NOMO-1 treated with dmso at 0.1 percent for 144 hours (cell line): Measurements from ENCODE around the gene MRTFB.
A peak's percentile ranks its signal among the peaks of the same experiment; 100 is the strongest.
"Not testable (repeated sequence)": the region's sequence is repeated elsewhere in the genome, so short reads cannot be mapped to it uniquely, and the experiment has no call there.

ENCODE experiments used
- DNase-seq: peaks from one replicate; lab custom pipeline; 2025; ENCODE audit not compliant: unreplicated experiment; lab: John Stamatoyannopoulos, UW

The MRTFB gene

DNA sequence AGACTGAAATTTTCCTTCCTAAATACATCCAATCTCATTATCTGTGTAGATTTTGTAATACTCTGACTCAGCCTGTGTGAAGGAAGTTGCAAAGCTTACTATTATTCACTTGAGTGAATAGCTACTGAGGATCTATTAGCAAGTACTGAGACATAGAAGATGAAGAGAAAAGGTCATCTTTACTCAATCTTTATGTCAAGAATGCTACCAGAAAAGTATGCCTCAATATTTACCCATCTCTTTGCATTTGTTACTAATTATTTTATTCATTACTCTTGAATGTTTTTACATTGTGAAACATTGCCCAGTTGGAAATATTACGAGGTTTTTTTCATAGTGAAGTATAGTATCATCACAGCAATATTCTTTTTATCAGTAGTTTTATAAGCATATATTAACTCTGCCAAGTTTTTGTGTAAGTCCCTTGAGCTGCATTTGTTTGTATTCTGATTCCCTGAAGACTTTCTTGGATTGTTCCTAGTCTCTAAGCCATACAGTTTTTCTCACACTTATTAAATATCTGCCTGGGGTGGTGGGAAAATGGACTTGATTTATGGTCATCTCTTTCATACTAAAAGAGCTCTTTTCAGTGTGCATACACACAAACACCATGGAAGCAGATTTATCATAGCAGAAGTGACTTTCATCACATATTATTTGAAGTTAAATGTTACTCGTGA, 110.4 kb downstream of the MRTFB start:
- DNase-seq: peak; percentile 36

DNA sequence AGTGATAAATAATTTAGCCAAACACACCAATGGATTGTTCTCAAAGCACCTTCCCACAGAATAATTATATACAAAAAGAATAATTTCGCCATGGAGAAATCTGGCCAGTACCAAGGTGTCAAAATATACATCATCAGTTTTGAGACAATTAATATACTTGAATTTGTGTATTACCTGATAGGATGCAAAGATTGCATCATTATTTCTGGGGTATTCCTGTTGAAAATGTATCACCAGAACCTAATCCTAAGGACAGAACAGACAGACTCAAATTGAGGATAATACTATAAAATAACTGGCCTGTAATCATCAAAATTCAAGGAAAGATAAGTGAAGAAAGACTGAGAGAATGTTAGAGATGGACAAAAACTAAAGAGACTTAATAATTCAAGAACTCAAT, 111.9 kb downstream of the MRTFB start:
- DNase-seq: no peak

DNA sequence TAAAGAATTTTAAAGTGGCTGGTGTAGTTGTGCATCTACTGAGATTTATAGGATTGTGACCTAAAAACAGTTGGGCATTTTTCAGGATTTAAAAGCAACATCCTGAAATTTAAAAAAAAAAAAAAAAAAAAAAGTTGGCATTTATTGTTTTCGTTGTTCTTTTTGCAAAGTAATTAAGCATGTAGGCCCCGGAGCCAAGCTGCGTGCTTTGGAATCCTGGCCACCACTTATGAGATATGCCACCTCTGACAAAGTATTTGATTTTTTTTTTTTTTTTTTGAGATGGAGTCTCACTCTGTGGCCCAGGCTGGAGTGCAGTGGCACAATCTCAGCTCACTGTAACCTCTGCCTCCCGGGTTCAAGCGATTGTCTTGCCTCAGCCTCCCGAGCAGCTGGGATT, 112.8 kb downstream of the MRTFB start:
- DNase-seq: not testable (repeated sequence)

DNA sequence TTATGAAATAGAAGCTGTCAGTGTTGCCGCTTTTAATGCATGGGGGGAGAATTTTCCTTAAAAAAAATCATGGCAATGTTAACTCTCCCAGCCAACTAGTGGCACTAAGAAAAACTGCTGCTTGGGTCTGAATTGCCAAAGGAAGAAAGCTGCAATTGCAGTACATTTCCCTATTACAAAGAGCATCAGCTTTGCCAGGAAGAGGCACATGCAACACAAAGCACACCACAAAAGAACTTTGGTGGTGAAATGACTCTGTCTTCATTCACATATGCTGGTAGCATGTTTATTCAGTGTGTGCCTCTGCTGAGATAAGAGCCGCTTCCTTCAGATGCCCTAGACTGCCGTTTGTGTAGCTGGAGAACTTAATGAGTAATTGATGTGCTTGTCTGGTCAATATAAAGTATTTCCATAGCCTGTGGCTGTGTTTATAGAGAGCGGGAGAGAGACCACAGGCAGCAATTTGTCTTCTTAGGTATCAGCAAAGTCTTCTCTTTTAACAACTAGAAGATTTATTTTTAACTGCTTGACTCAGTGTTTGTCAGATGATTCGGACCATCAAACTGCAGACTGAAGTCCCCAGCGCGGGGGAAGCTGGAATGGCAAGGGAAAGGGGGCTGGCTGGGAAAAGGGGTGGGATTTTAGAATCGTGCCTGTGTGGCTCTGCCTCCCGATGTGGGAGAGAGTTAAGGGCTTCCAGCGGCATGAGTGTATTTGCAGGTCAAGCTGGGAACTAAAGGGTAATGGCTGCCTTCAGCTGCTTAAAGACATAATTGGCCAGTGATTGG, 115.1 kb downstream of the MRTFB start:
- DNase-seq: no peak

DNA sequence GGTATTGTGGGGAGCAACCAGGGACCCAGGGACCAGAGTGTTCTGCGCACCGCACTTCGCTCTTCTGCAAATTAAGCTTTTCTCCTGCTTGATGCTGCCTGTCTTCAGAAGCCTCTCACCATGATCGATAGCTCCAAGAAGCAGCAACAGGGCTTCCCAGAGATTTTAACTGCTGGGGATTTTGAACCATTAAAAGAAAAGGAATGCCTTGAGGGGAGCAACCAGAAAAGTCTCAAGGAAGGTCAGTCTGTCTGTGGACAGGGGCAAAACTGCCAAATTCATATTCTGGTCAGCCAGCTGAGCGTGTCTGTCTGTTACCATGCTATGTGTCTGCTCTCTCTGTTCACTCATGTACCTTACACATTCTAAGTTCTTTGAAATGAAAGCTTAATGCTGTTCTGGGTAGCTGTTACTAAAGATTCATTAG, 115.7 kb downstream of the MRTFB start:
- DNase-seq: no peak

DNA sequence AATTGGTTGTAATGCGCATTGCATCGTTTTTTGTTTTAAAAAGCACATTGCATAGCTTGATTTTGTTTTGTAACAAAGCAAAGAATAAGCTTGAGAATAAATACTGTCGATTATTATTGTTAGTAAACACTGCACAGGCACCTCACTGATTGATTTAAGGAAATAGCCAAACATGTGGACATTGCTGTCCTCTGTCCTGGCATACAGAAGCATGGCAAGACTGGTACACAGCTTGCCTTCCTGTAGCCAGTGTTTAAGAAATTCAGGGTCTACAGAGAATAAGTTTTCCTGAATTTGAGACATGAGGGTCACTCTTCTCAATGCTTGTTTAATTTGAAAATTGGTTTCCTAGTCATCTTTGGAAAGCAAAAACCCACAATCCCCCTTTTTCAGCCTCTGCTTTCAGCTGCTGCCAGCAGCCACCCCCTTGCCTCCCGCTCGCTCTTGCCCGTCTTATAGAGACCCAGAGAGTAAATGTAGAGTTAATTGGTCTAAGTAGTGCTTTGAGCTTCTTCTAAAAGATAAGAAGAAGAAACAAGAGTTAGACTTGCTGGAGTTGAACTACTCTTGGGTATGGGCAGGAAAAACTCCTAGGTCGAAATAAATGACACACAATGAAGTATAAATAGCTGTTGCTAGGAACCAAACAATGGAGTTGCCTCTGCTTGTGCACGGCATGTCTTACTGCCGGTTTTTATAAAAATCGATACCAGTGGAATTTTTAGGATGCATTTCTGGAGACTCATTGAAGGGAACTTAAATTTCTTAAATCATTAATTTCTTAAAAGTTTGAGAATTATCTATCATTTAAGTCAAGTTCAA, 116.6 kb downstream of the MRTFB start:
- no peak for DNase-seq

DNA sequence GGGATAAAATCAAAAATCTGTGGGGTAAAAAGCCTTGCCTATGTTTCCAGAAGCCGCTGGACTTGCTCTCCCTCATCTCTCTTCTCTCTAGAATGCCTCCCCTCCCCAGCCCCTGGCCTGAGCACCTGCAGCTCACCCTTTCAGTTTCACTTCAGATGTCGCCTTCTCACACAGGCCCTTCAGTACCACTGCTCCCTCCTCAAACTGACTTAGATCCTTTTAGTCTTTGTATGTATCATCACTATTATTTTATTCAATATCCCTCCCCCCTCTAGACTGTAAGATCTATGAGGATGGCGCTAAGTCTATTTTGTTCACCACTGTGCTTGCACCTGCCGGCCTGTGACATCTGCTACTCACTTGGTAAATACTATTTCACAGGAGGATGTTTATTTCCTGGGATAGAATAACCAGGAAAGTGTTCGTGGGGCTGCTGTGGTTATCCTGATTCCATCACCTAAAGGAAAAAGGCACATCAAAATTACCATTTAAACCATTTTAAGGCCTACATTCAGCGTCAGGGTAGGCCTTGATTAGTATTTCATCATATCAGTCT, 122.3 kb downstream of the MRTFB start:
- DNase-seq: no peak

DNA sequence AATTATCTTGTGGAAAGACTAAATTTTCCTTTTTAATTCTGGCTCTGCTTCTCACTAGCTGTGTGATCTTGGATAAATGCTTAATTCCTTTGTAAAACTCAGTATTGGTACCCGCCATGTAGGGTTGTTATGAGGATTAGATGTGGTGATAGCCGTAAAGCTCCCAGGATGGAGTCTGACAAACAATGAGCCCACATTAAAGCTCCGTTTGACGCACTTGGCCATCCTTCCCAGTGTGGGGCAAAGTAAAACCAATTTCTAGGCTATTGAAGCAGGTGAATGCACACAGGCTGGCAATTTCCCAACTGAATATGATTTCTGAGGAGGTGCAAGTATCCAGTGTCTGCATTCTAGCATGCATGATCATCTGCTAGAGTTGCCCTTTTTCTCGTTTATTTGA, 123.6 kb downstream of the MRTFB start:
- no peak for DNase-seq

DNA sequence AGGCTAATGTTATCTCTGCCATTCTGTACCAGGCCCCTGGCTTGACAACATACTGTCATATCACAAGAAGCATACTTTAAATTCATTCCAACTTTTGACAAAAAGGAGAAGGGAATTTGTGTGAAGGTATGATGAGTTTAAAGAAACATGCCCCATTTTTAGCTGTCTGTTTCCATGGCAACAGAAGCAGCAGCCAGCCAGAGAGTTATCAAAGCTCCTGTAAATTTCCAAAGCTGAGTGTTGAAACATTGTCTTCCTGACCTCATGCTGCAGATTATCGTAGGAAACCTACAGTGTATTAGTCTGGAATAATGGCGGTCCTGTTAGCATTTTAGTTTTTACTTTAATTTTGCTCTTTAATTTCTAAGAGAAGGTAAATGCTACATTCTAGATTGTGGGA, 124.9 kb downstream of the MRTFB start:
- no peak for DNase-seq

DNA sequence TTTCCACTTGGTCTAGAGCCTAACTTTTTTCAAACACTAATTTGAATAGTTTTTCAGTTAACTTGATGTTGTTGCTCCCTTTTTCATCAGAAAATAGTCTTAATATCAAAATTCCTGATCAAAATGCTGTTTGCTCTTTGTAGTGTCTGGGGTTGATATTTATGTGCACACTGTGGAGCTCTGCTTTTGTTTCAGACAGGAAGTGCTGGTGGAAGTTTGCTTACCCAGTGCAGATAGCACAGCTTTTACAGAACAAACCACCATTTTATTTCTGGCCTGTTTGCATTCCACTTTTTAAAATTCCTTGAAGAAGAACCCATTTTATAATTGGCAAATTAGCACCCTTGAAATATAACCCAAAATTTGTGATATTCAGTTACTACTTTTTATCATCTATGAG, 125.4 kb downstream of the MRTFB start:
- no peak for DNase-seq

DNA sequence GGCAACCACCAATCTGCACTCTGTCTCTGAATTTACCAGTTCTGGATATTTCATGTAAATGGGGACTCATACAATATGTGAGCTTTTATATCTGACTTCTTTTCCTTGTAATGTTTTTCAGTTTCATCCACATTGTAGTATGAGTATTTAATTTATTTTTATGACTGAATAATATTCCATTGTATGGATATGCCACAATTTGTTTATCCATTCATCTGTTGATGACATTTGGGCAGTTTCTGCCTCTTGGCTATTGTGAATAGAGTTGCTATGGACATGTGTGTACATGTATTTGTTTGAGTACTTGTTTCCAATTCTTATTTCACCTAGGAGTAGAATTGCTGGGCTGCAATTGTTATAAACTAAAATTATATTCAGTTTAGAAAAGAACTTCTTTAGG, 126.9 kb downstream of the MRTFB start:
- DNase-seq: no peak

DNA sequence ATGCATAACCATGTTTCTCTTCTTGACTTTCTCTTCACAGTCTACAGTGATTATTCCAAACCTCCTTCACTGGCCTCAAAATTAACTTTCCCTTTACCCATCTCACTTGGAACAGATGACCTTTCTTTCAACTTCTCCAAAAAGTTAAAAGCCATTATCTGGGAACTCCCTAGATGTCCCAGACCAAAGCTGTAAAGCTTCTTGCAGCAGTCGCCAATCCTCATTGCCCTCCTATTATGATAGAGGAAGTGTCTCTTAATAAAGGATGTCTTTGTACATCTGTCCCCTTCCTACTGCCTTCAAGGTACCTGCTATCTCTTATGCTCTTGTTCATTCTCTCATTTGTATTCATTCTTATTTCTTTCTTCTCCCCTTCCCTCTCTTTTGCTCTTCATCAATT, 127.5 kb downstream of the MRTFB start:
- no peak for DNase-seq

DNA sequence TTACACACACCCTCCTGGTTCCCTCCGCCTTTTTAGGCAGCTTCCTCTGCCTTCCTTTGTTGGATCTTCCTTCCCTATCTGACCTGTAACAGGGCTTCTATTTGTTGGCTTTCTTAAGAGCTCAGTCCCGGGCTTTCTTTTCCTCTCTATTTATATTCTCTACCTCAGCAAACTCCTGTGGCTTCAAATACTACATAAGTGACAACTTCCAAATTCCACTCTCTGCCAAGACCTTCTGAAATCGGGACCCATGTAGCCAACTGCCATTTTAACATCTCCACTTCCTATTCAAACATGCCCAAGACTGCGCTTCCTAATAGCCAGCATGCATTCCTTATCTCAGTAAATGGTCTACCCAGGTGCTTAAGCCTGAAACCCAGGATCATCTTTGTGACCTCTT, 128.1 kb downstream of the MRTFB start:
- no peak for DNase-seq

DNA sequence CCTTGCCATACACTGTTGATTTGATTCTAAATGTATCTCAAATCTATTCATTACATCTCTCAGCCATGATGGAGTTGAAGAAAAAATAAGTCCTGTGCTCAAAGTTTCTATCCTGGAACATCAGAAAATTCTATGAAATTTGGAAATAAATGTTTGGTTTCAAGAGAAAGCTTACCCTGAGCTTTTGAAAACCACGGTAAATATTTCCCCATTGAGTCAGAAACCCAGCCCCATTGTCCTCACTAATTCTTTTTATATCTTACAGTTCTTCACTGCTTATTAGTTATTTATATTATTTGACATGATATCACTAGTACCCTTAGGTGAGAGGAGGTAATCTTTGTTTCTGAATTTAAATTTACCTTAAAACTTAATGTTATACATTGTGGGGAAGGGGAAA, 128.5 kb downstream of the MRTFB start:
- DNase-seq: no peak

DNA sequence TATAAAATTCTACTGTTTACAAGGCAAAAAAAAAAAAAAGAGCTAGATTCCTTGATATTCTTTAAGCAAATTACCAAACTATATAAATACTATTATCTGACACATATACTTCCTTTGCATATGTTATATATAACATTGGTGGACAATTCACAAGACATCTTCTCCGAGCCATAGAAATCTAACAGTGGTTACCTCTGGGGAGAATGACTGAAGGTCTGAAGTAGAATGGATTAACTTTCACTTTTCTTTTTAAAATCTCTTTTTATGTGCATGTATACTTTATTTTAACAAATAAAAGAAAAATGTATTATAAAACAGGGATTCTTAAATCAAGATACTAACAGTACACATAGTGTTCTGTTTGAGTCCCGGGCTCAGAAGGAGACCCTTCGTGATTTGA, 131.0 kb downstream of the MRTFB start:
- no peak for DNase-seq

DNA sequence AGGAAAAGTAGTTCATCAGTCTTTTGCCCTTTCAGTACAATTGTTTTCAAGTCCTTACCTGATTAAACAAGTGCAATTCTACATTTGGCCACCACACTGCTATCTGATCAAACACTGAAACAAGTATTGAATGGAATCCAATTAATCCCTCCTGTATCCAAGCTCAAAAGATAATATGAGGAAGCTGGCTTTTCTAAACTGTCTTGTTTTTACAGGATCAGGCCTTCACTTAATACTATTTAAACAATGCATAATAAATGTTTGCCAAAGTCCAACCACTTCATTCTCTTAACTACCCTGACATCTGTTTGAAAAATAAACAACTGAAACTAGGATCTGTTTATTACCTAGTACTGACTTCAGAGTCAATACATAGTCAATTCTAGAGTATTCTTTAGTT, 131.6 kb downstream of the MRTFB start:
- no peak for DNase-seq

DNA sequence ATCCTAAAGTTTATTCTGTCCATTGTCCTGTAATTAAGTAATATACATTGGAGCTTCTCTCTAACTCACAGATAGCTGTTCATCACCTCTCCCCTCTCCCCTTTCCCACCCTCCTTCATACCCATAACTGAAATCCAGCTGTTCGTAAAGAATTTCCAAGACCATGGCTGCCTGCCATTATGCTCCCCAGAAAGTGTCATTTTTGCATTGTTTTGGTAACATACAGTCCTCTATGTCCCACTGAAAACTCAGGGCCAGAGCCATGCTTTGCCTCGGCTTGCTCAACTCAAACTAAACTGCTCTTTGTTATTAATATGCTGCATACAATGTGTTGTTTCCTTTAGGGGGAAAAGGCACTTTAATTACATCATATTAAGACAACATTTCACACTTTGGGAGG, 132.0 kb downstream of the MRTFB start:
- no peak for DNase-seq

DNA sequence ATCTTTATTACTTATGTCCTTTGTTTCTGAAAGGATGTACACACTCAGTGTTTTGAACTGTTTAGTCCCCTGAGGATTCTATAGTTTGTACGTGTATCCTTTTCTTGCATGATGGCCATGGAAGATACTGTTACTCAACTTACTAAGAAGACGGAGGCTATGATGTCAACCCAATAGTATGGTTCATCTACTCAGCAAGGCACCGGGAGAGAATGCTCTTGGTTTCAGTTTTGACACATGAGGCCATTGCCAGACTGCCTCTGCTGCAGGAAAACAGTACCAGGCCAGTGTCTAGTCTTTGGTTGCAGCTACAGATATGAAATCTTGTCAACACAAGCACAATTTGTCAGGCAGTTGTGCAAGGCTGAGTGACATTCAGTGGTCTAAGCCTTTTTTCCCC, 134.5 kb downstream of the MRTFB start:
- no peak for DNase-seq

DNA sequence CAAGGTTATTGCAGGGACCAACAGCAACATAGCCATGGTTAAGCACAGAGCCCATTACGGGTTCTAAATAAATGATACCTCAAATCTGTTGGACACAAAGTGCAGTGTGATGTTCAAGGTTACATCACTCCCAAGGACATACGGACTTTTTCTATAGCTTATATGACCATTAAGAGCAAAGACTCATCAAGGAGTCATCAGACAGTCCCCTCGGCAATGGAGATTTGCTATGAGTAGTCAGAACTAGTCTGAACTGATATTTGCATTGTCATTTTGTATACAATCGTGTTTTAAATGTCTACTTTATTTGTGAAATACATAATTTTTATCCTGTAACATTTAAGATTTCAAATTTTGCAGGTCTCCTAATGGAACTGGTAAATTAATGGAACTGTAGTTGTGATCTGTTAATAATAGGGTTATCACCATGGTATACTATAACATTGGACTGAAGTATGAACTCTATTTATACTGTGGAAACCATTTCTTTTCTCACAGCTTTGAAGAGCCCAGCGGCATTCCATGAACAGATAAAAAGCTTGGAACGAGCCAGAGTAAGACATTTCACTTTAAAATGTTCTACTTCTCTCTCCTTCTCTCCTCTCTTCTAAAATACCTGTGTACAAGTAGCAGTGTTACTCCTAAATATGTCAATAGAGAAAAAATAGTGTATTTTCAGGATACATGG, 140.9 kb downstream of the MRTFB start:
- DNase-seq: no peak

DNA sequence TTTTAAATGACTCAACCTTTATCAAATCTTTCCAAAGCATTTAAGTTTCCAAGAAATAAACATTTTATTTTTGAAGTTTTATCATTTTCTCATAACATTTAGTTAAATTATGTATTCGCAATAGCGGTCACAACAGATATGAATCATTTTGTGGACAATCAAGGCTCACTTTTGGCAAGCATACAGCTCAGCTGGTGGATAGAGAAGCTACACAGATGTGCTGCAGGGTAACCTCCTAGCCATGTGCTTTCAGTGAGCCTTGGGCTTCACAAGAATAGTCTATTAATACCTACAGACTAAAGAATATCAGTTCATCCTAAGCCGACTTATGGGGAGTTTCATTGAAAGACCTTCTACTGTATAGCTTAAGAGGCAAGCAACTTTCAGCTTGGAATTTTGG, 144.8 kb downstream of the MRTFB start:
- no peak for DNase-seq

DNA sequence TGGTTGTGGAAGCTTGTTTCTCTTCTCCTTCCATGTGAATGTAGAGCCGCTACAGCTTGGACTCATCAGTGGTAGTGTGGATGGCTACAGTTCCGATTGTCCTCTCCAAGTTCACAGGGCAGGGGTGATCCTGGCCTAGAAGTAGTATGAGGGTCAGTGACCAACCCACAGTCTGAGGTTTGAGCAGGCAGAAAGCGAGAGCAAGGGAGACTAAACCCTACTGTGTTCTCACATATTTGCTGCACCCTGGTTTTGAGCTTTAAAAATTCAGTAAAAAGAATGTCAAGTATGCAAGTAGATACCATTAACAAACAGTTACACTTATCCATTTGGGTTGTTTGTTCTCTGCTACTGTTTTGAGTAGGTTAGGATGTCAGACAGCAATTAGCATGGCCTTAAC, 148.9 kb downstream of the MRTFB start:
- no peak for DNase-seq
